IMR-90 (cell line): Measurements from ENCODE around the gene PHPT1. TPM values are rescaled to one million over a fixed set of nuclear protein-coding genes. Genes with fewer than 3 reads are reported as not detected.

ENCODE experiments used
- ATAC-seq: fragments of 200-7000 bp; cut with Tn5 transposase; 2 replicates; pipeline ENCODE4 v1.9.1; 2020; ENCODE audit warnings: low read depth, mild to moderate bottlenecking, moderate library complexity
- BruUV-seq: library from RNA; stranded (reverse); fragments of 400-500 nt; replicated peaks from 2 replicates; lab custom pipeline; 2021; lab: Mats Ljungman, UMichigan
- CTCF ChIA-PET: fragments of 300-600 bp; formaldehyde crosslinking; extraction: SDS; loops from one replicate; lab custom pipeline; 2021; ENCODE audit warnings: antibody characterized with exemption; lab: Yijun Ruan, JAX
- POLR2A ChIA-PET: fragments of 300-600 bp; sonication (Branson Sonifier 250); formaldehyde crosslinking; loops from one replicate; lab custom pipeline; 2022; ENCODE audit warnings: antibody characterized with exemption; ENCODE audit not compliant: unreplicated experiment; lab: Charles Lee
- DNase-seq: peaks from one replicate; pipeline ENCODE4 v3.0.0; 2013
- H2AFZ ChIP-seq: replicated peaks from 2 replicates; pipeline ENCODE3; 2013; ENCODE audit warnings: low read length, mild to moderate bottlenecking; ENCODE audit not compliant: poor library complexity
- H2AK5ac ChIP-seq: 2 replicates; pipeline ENCODE4 v1.6.1; 2013; ENCODE audit warnings: low read depth, low read length, inconsistent platforms
- H2AK9ac ChIP-seq: replicated peaks from 2 replicates; pipeline ENCODE3; 2013; ENCODE audit warnings: mild to moderate bottlenecking, low read depth, low read length, moderate library complexity; ENCODE audit not compliant: poor library complexity
- H2BK120ac ChIP-seq: 2 replicates; pipeline ENCODE4 v1.6.1; 2013; ENCODE audit warnings: low read depth, low read length, inconsistent platforms
- H2BK15ac ChIP-seq: 3 replicates; pipeline ENCODE4 v1.6.1; 2013; ENCODE audit warnings: low read depth, low read length, inconsistent platforms
- H2BK20ac ChIP-seq: 2 replicates; pipeline ENCODE4 v1.6.1; 2013; ENCODE audit warnings: low read depth, mild to moderate bottlenecking, inconsistent platforms, low read length, moderate library complexity
- H2BK5ac ChIP-seq: 2 replicates; pipeline ENCODE4 v1.6.1; 2013; ENCODE audit warnings: mild to moderate bottlenecking, low read depth, low read length, inconsistent platforms; ENCODE audit not compliant: poor library complexity, severe bottlenecking
- H3K14ac ChIP-seq: replicated peaks from 2 replicates; pipeline ENCODE4 v1.6.1; 2013; ENCODE audit warnings: low read depth, low read length, inconsistent platforms
- H3K18ac ChIP-seq: 2 replicates; pipeline ENCODE4 v1.6.1; 2013; ENCODE audit warnings: low read depth, low read length, control low read depth
- H3K23ac ChIP-seq: 2 replicates; pipeline ENCODE4 v1.6.1; 2013; ENCODE audit warnings: low read depth, low read length, inconsistent platforms
- H3K27ac ChIP-seq: 2 replicates; pipeline ENCODE4 v1.5.1; 2013; ENCODE audit warnings: mild to moderate bottlenecking, control low read depth, low read length; ENCODE audit not compliant: insufficient read depth
- H3K27me3 ChIP-seq: 2 replicates; pipeline ENCODE4 v1.6.1; 2013; ENCODE audit warnings: low read length; ENCODE audit not compliant: control insufficient read depth, insufficient read depth
- H3K36me3 ChIP-seq: 2 replicates; pipeline ENCODE4 v1.6.1; 2013; ENCODE audit warnings: low read length, mixed read lengths; ENCODE audit not compliant: control insufficient read depth, insufficient read depth
- H3K4ac ChIP-seq: 2 replicates; pipeline ENCODE4 v1.6.1; 2013; ENCODE audit warnings: low read depth, low read length, inconsistent platforms
- H3K4me1 ChIP-seq: 2 replicates; pipeline ENCODE4 v1.6.1; 2013; ENCODE audit warnings: low read length, mixed read lengths; ENCODE audit not compliant: control insufficient read depth, insufficient read depth
- H3K4me2 ChIP-seq: 2 replicates; pipeline ENCODE4 v1.6.1; 2013; ENCODE audit warnings: low read depth, mild to moderate bottlenecking, control low read depth, low read length, moderate library complexity
- H3K4me3 ChIP-seq: 2 replicates; pipeline ENCODE4 v1.5.1; 2013; ENCODE audit warnings: low read depth, mild to moderate bottlenecking, control low read depth, low read length, moderate library complexity; ENCODE audit not compliant: insufficient read depth
- H3K56ac ChIP-seq: 2 replicates; pipeline ENCODE4 v1.6.1; 2013; ENCODE audit warnings: low read length, inconsistent platforms; ENCODE audit not compliant: insufficient read depth; ENCODE audit errors: extremely low read depth
- H3K79me1 ChIP-seq, 2 experiments: 2 replicates each; pipeline ENCODE4 v1.6.1; 2013; ENCODE audit warnings: low read length in 2 of 2, inconsistent platforms in 1 of 2, low read depth in 1 of 2
- H3K9ac ChIP-seq: 2 replicates; pipeline ENCODE4 v1.6.1; 2013; ENCODE audit warnings: low read depth, low read length, control low read depth
- H3K9me1 ChIP-seq: 2 replicates; pipeline ENCODE4 v1.6.1; 2013; ENCODE audit warnings: low read length, inconsistent platforms; ENCODE audit not compliant: insufficient read depth
- H3K9me3 ChIP-seq: 2 replicates; pipeline ENCODE4 v1.6.1; 2013; ENCODE audit warnings: low read length; ENCODE audit not compliant: control insufficient read depth, insufficient read depth
- H4K20me1 ChIP-seq: 2 replicates; pipeline ENCODE4 v1.6.1; 2013; ENCODE audit warnings: low read length, inconsistent platforms; ENCODE audit not compliant: insufficient read depth
- H4K5ac ChIP-seq: 2 replicates; pipeline ENCODE4 v1.6.1; 2013; ENCODE audit warnings: mild to moderate bottlenecking, low read depth, low read length, control low read depth
- H4K8ac ChIP-seq, 2 experiments: 2 replicates each; pipeline ENCODE4 v1.6.1; 2013; ENCODE audit warnings: low read depth in 2 of 2, low read length in 2 of 2, control low read depth in 1 of 2, inconsistent platforms in 1 of 2
- H4K91ac ChIP-seq: 2 replicates; pipeline ENCODE4 v1.6.1; 2013; ENCODE audit warnings: low read depth, low read length, inconsistent platforms; ENCODE audit not compliant: insufficient read depth
- BHLHE40 ChIP-seq: fragments of 150-350 bp; IDR thresholded peaks from 2 replicates; pipeline ENCODE4 v1.6.1; 2016; ENCODE audit warnings: mild to moderate bottlenecking, low read depth, low read length
- CHD1 ChIP-seq: IDR thresholded peaks from 2 replicates; pipeline ENCODE4 v1.6.1; 2012; ENCODE audit warnings: low read depth, low read length, improper control_type of control experiment
- MAFK ChIP-seq: IDR thresholded peaks from 2 replicates; pipeline ENCODE4 v1.6.1; 2012; ENCODE audit warnings: low read depth, low read length, improper control_type of control experiment
- RCOR1 ChIP-seq: IDR thresholded peaks from 2 replicates; pipeline ENCODE4 v1.6.1; 2012; ENCODE audit warnings: mild to moderate bottlenecking, low read length, improper control_type of control experiment; ENCODE audit not compliant: insufficient replicate concordance
- SMC3 ChIP-seq: fragments of 150-350 bp; IDR thresholded peaks from 2 replicates; pipeline ENCODE4 v1.6.1; 2016; ENCODE audit warnings: low read depth, mild to moderate bottlenecking, antibody characterized with exemption, low read length, moderate library complexity
- USF2 ChIP-seq: fragments of 150-350 bp; IDR thresholded peaks from 2 replicates; pipeline ENCODE4 v1.6.1; 2017; ENCODE audit warnings: mild to moderate bottlenecking, antibody characterized with exemption, low read length, low read depth
- WGBS, 2 experiments: methylation state at CpG; one replicate each; pipeline versions ENCODE4 v1.1.5 to v1.1.7; 2013; ENCODE audit warnings: missing lambda C conversion rate in 2 of 2; ENCODE audit not compliant: insufficient read length in 1 of 2; ENCODE audit errors: extremely low coverage in 2 of 2; 5-methylcytosine and 5-hydroxymethylcytosine counted together
- dilution Hi-C: fragments of 300-500 bp; cut with HindIII; formaldehyde crosslinking; loops from one replicate; pipeline ENCODE4 v1.14.3; 2018; ENCODE audit warnings: low sequenced_read_pairs; ENCODE audit not compliant: unreplicated experiment
- in situ Hi-C: fragments of 300-500 bp; cut with MboI; formaldehyde crosslinking; loops from 3 replicates; pipeline ENCODE4 v1.14.3; 2019; ENCODE audit warnings: low sequenced_read_pairs, inconsistent platforms, mixed read lengths
- intact Hi-C: fragments of 100-400 bp; cut with micrococcal nuclease; formaldehyde crosslinking; loops from 2 replicates; pipeline ENCODE4 v1.10.0; 2022
- polyA plus RNA-seq, 3 experiments: library from polyadenylated mRNA; depleted of rRNA; stranded (reverse); fragments of >200 nt; gene quantifications; 2 replicates each; pipeline ENCODE4 v1.2.3, GENCODE V29; 2012; ENCODE audit warnings: low replicate concordance in 1 of 3
- total RNA-seq: library from RNA; depleted of rRNA; stranded (reverse); fragments of >200 nt; gene quantifications from 2 replicates; pipeline ENCODE4 v1.2.3, GENCODE V29; 2012
- TF ChIP-seq, protein P1 (sequence below): fragments of 150-350 bp; IDR thresholded peaks from 2 replicates; pipeline ENCODE4 v1.6.1; 2016; ENCODE audit warnings: low read depth, mild to moderate bottlenecking, low read length, moderate library complexity, borderline replicate concordance

Gene PHPT1
- total and polyA plus RNA-seq, 2 of the 4 experiments (the other 2 are of a cell fraction): 79.8 to 214 TPM

DNA sequence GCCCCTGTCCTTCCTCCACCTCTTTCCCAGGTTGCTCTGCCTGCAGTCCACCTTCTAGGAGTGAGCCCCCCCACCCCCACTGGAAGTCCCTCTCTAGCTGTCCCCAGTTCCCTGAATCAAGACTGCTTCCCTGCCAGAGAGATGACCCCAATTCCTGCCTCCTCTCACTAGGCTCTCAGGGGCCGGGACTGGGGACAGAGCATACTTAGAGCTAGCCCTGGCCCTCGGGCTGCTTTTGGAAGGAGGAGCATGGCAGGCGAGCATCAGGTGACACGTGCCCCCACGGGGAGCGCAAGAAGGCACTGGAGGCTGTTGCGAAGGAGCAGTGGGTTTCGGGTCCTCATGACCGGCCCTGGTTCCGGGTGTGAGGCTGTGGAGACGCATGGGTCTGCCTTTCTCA, 46.8 kb downstream of the PHPT1 start:
- no peak for DNase-seq
- Histone ChIP-seq H3K56ac (no peak overlapping the region), H3K14ac (no peak overlapping the region), H3K4ac (no peak overlapping the region), H2AFZ (no peak overlapping the region), H3K23ac (no peak overlapping the region), H3K9ac (no peak overlapping the region), H3K18ac (no peak overlapping the region), H3K36me3 (peaks cover 16% of the 10 kb centered on the region), H3K27me3 (no peaks in the 10 kb centered on the region), H3K79me1 (peaks cover 25 to 70% of the 10 kb centered on the region in 2 experiments), H2AK9ac (no peak overlapping the region), H2BK20ac (no peak overlapping the region), H4K91ac (no peak overlapping the region), H2BK120ac (no peak overlapping the region), H3K9me3 (no peaks in the 10 kb centered on the region), H2BK5ac (no peak overlapping the region), H3K4me1 (no peaks in the 10 kb centered on the region), H2BK15ac (no peak overlapping the region), H4K5ac (no peak overlapping the region), H4K8ac (no peak overlapping the region), H3K27ac (no peak overlapping the region), H3K4me3 (no peak overlapping the region), H3K4me2 (no peak overlapping the region), H4K20me1 (peaks cover 9% of the 10 kb centered on the region), H2AK5ac (no peak overlapping the region), H3K9me1 (peaks cover 9% of the 10 kb centered on the region; the same call in 1 of the 2 replicates)
- TF ChIP-seq, protein P1, sequence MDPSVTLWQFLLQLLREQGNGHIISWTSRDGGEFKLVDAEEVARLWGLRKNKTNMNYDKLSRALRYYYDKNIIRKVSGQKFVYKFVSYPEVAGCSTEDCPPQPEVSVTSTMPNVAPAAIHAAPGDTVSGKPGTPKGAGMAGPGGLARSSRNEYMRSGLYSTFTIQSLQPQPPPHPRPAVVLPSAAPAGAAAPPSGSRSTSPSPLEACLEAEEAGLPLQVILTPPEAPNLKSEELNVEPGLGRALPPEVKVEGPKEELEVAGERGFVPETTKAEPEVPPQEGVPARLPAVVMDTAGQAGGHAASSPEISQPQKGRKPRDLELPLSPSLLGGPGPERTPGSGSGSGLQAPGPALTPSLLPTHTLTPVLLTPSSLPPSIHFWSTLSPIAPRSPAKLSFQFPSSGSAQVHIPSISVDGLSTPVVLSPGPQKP: no peak
- TF ChIP-seq SMC3: no peak
- TF ChIP-seq USF2: no peak
- no peak for TF ChIP-seq MAFK
- TF ChIP-seq BHLHE40: no peak
- no peak for TF ChIP-seq CHD1
- no peak for TF ChIP-seq RCOR1
- dilution Hi-C loops (no loop called here), intact Hi-C loops (no loop called here), in situ Hi-C loops (no loop called here)
- WGBS, 2 experiments: 80% methylated on average over 11 of the region's 11 CpGs; no CpG with 5 or more reads in 1 of the 2 experiments
- no TSS peak for BruUV-seq
- CTCF ChIA-PET: no interaction called here
- no peak for ATAC-seq
- POLR2A ChIA-PET: no interaction called here
